Measurements from ENCODE around the gene CENPL. TPM values are rescaled to one million over a fixed set of nuclear protein-coding genes. Genes with fewer than 3 reads are reported as not detected.

Gene CENPL
- total and polyA plus RNA-seq, 9 of the 15 experiments (the other 6 are each of a cell fraction or from before 2014, with no cell fraction given): 33.0 to 52.7 (median 39.7) TPM

- TF ChIP-seq ZNF512 (tag; IDR thresholded peaks at IDR 0.05) (no peak), ZBTB43 (CRISPR knock-in tag; IDR thresholded peaks at IDR 0.05) (peak; percentile 43; the same call in 1 of the 2 replicates), ZNF143 (CRISPR knock-in tag; IDR thresholded peaks at IDR 0.05) (no peak; the same call in 1 of the 2 replicates), KAT2B (IDR thresholded peaks at IDR 0.05; ENCODE audit: low read depth, low read length) (no peak), FOXP1 (CRISPR knock-in tag; IDR thresholded peaks at IDR 0.05) (no peak), SRSF1 (IDR thresholded peaks at IDR 0.05; ENCODE audit: low read depth, low read length) (no peak), MED1 (CRISPR knock-in tag; IDR thresholded peaks at IDR 0.05; ENCODE audit: borderline replicate concordance) (0 out of 2 replicates have a peak, but pooled peaks have one; percentile 51), RBBP5 (IDR thresholded peaks at IDR 0.05; ENCODE audit: borderline replicate concordance, insufficient read depth, low read length, poor library complexity, severe bottlenecking) (no peak), SNRNP70 (optimal IDR thresholded peaks at IDR 0.05; ENCODE audit: low read depth, low read length) (peak; percentile 100), PREB (CRISPR knock-in tag; IDR thresholded peaks at IDR 0.05) (0 out of 2 replicates have a peak, but pooled peaks have one; percentile 97), KDM2B (CRISPR knock-in tag; IDR thresholded peaks at IDR 0.05) (no peak), ZNF695 (CRISPR knock-in tag; IDR thresholded peaks at IDR 0.05) (0 out of 2 replicates have a peak, but pooled peaks have one; percentile 22), FOXA3 (CRISPR knock-in tag; conservative IDR thresholded peaks at IDR 0.05 in 1 of 2, IDR thresholded peaks at IDR 0.05 in 1 of 2) (peak in 1 of 2 experiments; percentile 65; a peak in 1 of 4 replicates), HNRNPK (IDR thresholded peaks at IDR 0.05; ENCODE audit: low read depth, low read length, poor library complexity, severe bottlenecking) (no peak), CBX1 (IDR thresholded peaks at IDR 0.05; ENCODE audit: low read depth) (peak; percentile 0; the same call in 1 of the 2 replicates), ZNF253 (CRISPR knock-in tag; conservative IDR thresholded peaks at IDR 0.05) (peak; percentile 80), SRSF3 (IDR thresholded peaks at IDR 0.05; ENCODE audit: insufficient read depth, low read length) (0 out of 2 replicates have a peak, but pooled peaks have one; percentile 48), ATF2 (CRISPR knock-in tag; IDR thresholded peaks at IDR 0.05) (0 out of 2 replicates have a peak, but pooled peaks have one; percentile 20), PHB2 (IDR thresholded peaks at IDR 0.05; ENCODE audit: low read depth) (peak; percentile 8; the same call in 1 of the 2 replicates)
These were observed 42.6 kb upstream of the CENPL start (continued) for GRCh38 chr1:173867141-173867752.
